Measurements from ENCODE around the gene NTM.
A peak's percentile ranks its signal among the peaks of the same experiment; 100 is the strongest.

Gene NTM

GRCh38 chr11:132310390-132311375 is 940.3 kb downstream of the NTM start:
- TF ChIP-seq CTCF (IDR thresholded peaks at IDR 0.05; ENCODE audit: poor library complexity, severe bottlenecking) = no peak
- Histone ChIP-seq H3K36me3 (ENCODE audit: low read depth) (no peaks in the 10 kb centered on the region), H3K4me1 (ENCODE audit: insufficient read depth, poor library complexity, severe bottlenecking) (peaks cover 6% of the 10 kb centered on the region), H3K27ac (ENCODE audit: poor library complexity, severe bottlenecking) (no peak overlapping the region), H3K4me3 (ENCODE audit: severe bottlenecking) (no peak overlapping the region), H3K27me3 (ENCODE audit: insufficient read depth, poor library complexity, severe bottlenecking) (no peaks in the 10 kb centered on the region), H3K9me3 (ENCODE audit: severe bottlenecking) (no peaks in the 10 kb centered on the region)
- no peak for ATAC-seq (ENCODE audit: low read depth)
- no peak for DNase-seq (ENCODE audit: low spot score)

GRCh38 chr11:132311703-132312102 is 941.3 kb downstream of the NTM start:
- no peaks in the 10 kb centered on the region for H3K36me3 ChIP-seq (ENCODE audit: low read depth)
- no peaks in the 10 kb centered on the region for H3K9me3 ChIP-seq (ENCODE audit: severe bottlenecking)
- H3K27me3 ChIP-seq (ENCODE audit: insufficient read depth, poor library complexity, severe bottlenecking) = no peaks in the 10 kb centered on the region
- DNase-seq (ENCODE audit: low spot score) = no peak
- no peak overlapping the region for H3K4me3 ChIP-seq (ENCODE audit: severe bottlenecking)
- no peak for ATAC-seq (ENCODE audit: low read depth)
- H3K27ac ChIP-seq (ENCODE audit: poor library complexity, severe bottlenecking) = peak overlapping the region; percentile 15
- H3K4me1 ChIP-seq (ENCODE audit: insufficient read depth, poor library complexity, severe bottlenecking) = peaks cover 6% of the 10 kb centered on the region
- no peak for TF ChIP-seq CTCF (IDR thresholded peaks at IDR 0.05; ENCODE audit: poor library complexity, severe bottlenecking)

GRCh38 chr11:132312161-132312560 is 941.7 kb downstream of the NTM start:
- TF ChIP-seq CTCF (IDR thresholded peaks at IDR 0.05; ENCODE audit: poor library complexity, severe bottlenecking) = no peak
- ATAC-seq (ENCODE audit: low read depth) (peak; percentile 96), DNase-seq (ENCODE audit: low spot score) (peak; percentile 78)
- Histone ChIP-seq H3K27me3 (ENCODE audit: insufficient read depth, poor library complexity, severe bottlenecking) (no peaks in the 10 kb centered on the region), H3K9me3 (ENCODE audit: severe bottlenecking) (no peaks in the 10 kb centered on the region), H3K4me3 (ENCODE audit: severe bottlenecking) (no peak overlapping the region), H3K36me3 (ENCODE audit: low read depth) (no peaks in the 10 kb centered on the region), H3K4me1 (ENCODE audit: insufficient read depth, poor library complexity, severe bottlenecking) (peaks cover 6% of the 10 kb centered on the region), H3K27ac (ENCODE audit: poor library complexity, severe bottlenecking) (peak overlapping the region; percentile 15)

GRCh38 chr11:132312701-132313111 is 942.3 kb downstream of the NTM start:
- DNase-seq (ENCODE audit: low spot score) = no peak
- no peaks in the 10 kb centered on the region for H3K36me3 ChIP-seq (ENCODE audit: low read depth)
- no peak for ATAC-seq (ENCODE audit: low read depth)

More at GRCh38 chr11:132312701-132313111, 942.3 kb downstream of the NTM start:
- Histone ChIP-seq H3K27ac (ENCODE audit: poor library complexity, severe bottlenecking) (no peak overlapping the region), H3K4me3 (ENCODE audit: severe bottlenecking) (no peak overlapping the region), H3K27me3 (ENCODE audit: insufficient read depth, poor library complexity, severe bottlenecking) (no peaks in the 10 kb centered on the region), H3K9me3 (ENCODE audit: severe bottlenecking) (no peaks in the 10 kb centered on the region), H3K4me1 (ENCODE audit: insufficient read depth, poor library complexity, severe bottlenecking) (peaks cover 6% of the 10 kb centered on the region)
- TF ChIP-seq CTCF (IDR thresholded peaks at IDR 0.05; ENCODE audit: poor library complexity, severe bottlenecking) = peak; percentile 42
